HG03039 (cell line): ENCODE results near the gene PSD2.
"Not testable (repeated sequence)": the region's sequence is repeated elsewhere in the genome, so short reads cannot be mapped to it uniquely, and the experiment has no call there.

Experiments
- ATAC-seq: cut with Tn5 transposase; IDR thresholded peaks from one replicate; pipeline ENCODE4 v1.9.1; 2021; ENCODE audit warnings: mild to moderate bottlenecking, moderate library complexity; ENCODE audit not compliant: unreplicated experiment

The PSD2 gene

DNA sequence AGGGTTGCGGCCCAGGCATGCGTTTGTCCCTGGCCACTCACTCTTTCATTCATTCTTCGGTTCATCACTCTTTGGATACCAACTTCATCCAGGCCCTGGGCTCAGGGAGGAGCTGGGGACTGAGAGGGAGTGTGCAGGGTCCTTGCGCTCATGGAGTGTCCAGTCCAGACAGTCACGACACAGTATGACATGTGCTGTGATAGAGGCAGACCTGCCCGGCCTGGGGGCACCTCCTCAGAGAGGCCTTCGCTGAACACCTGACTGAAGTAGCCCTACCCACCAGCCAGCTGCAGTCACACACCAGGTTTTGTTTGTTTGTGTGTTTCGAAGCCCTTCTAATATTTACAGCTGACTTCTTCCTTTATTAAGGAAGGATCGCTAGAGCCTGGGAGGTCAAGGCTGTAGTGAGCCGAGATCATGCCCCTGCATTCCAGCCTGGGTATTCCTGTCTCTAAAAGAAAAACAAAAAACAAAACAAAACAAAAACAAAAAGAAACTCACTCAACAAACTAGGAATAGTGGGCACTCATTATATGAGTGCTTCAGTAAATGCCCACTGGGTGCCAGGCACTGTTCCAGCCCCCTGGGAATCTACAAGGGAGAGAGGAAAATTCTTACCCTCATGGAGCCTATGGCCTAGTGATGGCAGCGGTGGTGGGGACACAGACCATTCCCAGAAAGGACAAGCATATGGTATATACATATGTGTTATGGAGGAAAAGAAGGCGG, 6.3 kb upstream of the PSD2 start:
- no peak for ATAC-seq

DNA sequence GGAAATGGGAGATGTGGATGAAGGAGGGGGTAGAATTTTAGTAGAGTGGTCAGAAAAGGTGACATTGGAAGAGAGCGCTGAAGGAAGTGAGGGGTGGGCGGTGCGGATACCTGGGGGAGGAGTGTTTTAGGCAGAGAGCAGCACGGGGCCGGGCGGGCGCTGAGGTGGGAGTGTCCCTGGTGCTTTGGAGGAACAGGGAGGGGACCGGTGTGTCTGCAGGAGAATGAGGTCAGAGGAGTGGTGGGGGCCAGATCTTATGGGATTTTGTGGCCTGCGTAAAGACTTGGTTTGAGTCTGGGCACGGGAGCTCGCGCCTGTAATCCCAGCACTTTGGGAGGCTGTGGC, 5.8 kb upstream of the PSD2 start:
- ATAC-seq = no peak

DNA sequence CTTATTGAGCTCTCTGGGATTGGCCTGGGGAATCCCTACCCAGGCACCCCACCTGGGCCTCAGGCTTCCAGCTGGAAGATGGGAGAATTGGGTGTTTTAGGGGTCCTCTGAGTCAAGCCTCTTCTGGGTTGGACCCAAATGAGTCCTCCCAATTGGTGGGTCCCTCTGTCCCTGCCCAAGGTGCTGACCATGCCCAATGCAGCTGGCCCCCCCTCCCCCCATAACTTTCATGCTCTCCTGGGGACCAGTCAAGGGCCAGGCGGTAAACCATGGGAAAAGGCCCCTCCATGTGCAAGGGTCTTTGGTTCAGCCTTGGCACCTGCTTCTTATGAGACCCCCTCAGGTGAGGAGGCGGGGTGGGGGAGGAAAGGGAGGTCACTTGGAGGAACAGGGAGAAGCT, 3.4 kb upstream of the PSD2 start:
- no peak for ATAC-seq

DNA sequence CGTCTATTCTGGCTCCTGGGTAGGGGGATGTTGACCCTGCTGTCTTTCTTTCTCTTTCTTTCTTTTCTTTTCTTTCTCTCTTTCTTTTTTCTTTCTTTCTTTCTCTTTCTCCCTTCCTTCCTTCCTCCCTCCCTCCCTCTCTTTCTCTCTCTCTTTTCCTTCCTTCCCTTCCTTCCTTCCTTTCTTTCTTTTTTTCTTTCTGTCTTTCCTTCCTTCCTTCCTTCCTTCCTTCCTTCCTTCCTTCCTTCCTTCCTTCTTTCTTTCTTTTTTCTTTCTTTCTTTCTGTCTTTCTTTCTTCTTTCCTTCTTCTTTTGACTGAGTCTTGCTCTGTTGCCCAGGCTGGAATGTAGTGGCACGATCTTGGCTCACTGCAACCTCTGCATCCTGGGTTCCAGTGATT, 3.0 kb upstream of the PSD2 start:
- ATAC-seq = not testable (repeated sequence)

DNA sequence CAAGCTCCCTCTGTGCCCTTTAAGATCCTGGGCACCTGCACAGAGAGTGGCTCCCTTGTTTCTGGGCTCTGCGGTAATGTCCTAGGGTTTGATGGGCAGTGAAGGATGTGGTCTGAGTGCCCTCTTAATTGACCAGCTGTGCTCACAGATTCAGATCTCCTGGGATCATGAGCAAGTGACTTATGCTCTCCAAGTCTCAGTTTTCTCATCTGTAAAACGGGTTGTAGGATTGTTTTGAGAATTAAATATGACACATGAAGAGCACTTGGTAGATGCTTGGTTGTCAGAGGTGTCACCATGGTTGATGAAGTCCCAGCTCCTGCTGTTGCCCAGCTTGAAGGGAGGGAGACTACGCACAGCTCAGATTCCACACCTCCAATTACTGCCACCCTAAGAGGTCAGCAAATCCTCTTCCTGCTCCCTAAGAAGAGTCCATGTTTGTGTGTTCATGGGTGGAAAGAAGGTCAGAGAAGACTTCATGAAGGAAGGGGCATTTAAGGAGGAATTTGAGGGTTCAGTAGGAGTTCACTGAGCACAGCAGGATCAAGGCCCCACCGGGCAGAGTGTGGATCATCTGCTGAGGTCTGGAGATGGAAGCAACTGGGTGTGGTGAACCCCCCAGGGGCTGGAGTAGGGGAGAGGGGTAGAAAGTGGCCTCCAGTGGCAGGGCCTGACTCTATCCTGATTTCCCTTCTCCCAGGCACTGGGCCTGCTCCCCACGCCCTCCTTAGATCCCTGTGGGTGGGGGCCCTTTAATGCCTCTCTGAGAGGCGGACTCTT, 1.4 kb upstream of the PSD2 start:
- no peak for ATAC-seq

DNA sequence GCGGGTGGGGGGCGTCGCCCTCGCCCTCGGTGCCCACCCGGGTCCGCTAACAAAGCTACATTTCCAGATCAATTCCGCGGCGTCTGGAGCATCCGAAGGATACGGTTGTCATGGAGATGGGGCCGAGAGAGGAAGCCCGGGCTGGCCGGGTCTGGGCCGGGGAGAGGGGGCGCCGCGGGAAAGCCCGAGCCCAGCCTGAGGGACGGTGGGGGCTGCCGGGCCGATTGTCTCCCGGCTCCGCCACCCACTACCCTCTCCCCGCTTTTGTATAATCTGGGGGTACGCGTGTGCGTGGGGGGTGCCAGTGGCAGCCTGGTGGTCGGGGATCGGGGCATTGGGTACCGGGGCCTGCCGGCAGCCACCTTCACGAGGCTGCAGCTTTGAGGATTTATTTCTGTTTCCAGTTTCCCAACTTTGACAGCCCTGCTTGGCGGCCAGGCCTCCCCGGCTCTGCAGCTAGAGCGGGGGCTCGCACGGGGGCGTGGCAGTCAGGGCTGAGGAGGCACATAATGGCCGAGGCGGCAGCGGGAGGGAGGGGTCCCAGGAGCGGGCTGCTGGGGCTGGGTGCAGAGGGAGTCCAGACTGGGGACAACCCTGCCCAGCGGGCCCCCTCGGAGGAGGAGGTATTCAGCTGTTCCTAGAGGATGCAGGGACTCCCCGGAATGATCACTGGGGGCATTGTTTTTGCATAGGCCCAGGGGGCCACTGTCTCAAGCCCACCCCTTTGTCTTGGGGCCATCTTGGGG, 626 bp downstream of the PSD2 start:
- no peak for ATAC-seq

DNA sequence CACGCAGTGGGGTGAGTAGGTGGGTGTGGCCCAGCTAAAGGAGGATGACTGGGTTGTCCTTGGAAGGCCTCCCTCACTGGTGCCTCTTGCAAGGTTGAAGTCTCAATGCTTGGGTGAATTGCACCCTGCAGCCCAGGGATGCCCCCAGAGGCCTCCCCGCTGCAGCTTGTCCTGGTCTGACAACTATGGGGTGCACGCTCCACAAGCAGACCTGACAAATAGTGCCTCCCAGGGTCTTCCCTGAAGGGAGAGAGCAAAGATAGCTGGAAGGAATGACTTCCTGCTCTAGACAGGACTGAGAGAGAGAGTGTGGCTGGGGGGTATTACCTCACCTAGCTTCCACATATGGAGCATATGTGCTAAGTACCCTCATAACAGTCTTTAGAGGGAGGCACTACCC, 1.7 kb downstream of the PSD2 start:
- ATAC-seq = no peak

DNA sequence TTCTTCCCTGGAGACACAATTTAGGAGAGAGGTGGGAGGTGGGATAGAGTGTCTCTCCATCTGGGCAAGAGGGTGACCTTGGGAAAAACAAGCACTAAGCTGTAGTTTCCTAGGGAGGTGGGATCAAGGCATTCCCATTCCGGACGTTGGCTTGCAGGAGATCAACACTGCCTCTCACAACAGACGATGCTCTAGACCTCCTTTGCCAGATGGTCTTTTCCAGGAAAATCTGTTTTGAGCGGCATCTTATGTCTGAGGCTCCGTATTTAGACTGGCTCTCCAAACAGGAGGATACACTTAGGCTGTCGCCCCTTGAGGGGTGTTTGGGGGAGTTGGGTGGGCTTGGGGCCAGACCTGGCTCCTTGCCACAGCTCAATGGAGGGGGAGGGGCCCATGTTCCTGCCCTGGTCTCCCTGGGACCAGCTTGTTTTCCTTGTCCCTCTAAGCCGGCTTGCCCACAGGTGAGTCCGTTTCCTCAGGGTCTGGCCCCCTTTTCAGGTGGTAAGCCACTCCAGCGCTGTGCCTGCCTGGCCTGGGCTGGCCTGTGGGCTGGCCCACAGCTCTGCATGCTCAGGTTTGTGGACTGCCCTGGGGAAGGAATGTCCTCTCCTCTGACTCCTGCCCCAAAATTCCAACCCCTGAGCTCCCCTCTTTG, 2.4 kb downstream of the PSD2 start:
- no peak for ATAC-seq

DNA sequence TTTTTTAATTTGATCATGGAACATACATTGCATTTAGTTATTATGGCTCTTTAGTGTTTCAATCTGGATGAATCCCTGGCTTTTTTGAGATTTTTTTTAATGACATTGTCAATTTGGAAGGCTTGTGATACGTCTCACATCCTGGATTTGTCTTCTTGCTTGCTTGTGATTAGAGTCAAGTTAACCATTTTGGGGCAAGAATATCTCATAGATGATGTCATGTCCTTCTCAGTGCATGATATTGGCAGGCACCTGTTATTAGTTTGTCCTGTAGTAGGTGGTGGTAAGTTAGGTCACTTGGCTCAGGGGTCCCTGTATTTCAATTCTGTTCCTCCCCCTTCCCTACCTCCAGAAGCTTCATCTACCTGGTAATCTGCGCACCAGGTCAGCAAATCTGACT, 3.3 kb downstream of the PSD2 start:
- no peak for ATAC-seq

DNA sequence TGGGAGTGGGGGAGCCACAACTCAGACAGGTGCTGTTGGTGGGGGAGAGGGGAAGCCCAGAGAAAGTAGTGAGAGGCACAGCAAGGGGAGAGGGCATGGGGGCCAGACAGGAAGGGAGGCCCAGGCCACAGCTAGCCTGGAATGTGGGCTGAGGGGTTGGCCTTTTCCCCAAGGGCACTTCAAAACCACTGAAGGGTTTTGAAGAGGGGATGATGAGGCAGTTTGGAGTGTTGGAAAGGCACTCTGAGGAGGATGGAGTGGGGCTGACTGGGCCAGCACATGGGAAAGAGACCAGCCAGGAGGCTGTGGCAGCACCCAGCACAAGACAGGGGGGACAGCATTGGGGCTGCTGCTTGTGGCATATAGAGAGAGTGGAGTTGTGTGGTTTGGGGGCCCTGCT, 3.8 kb downstream of the PSD2 start:
- ATAC-seq = no peak

DNA sequence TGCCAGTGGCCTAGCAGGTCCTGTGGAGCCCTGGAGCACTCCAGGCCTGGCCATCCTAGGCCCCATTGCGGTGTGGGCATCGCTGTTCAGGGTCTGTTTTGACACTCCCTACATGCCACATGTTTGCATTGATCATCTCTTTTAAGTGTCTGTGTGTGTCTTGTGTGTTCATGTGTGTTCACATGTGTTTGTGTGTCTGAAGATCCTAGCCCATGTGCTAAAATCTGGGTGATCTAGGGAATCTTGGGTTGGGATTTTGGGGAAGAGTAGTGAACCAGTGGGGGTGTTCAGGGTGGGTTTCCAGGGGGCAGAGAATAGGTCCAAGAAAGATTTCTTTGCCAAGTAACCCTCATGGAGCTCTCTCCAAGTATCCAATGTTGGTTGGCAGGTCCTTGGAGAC, 8.4 kb downstream of the PSD2 start:
- no peak for ATAC-seq

DNA sequence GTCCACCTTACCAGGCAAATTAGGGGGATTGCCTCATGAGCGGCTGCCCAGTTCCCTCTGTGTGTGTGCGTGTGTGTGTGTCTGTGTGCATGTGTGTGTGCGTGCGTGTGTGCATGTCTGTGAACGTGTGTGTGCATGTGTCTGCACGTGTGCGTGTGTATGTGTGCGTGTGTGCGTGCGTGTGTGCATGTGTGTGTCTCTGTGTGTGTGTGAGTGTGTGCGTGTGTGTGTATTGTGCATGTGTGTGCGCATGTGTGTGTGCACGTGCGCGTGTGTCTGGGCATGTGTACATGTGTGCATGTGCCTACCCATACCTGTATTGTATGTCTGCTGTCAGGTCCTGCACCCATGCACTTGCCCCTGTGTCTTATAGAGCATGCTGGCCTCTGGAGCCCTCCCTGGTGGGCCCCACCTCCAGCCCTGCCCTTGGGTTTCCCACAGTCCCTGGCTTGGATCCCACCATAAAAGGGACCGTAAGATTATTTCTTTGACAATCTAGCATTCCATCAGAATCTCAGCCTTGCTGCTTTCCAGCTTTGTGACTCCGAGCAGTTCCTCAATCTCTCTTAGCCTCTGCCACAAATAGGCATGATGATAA, 9.3 kb downstream of the PSD2 start:
- no peak for ATAC-seq

DNA sequence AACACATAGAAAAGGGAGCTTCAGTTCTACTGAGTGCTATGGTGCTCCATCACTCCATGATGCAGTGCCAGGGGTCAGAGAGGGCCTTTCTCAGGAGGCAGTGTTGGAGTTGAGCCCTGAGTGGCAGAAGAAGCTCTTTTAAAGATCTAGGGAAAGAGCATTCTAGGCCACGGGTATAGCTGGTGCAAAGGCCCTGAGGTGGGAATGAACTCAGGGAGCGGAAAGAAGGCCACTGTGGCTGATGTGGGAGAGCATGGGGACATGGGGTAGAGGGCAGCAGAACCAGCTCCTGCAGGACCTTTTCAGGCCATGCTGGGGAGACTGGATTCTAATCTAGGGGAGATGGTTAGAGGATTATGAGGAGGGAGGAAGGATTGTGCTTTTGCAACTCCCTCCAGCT, 9.9 kb downstream of the PSD2 start:
- no peak for ATAC-seq

DNA sequence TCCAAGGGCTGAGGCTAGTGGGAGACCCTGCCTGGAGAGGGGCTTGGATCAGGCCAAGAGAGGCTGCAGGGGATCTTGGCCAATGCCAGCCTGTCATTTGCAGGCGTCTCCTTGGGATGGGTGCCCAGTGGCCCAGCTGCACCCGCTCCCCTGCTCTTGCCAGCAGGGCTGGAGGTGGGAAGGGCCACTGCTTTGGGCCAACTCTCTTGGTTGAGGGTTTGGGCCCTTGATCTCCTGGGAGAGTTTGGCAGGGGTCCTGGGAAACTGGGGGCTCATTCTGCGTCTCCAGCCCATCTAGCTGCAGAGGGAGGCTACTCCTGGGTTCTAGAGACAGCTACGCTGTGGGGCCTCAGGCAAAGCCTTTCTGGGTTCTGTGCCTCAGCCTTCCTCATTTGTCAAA, 10.5 kb downstream of the PSD2 start:
- no peak for ATAC-seq

DNA sequence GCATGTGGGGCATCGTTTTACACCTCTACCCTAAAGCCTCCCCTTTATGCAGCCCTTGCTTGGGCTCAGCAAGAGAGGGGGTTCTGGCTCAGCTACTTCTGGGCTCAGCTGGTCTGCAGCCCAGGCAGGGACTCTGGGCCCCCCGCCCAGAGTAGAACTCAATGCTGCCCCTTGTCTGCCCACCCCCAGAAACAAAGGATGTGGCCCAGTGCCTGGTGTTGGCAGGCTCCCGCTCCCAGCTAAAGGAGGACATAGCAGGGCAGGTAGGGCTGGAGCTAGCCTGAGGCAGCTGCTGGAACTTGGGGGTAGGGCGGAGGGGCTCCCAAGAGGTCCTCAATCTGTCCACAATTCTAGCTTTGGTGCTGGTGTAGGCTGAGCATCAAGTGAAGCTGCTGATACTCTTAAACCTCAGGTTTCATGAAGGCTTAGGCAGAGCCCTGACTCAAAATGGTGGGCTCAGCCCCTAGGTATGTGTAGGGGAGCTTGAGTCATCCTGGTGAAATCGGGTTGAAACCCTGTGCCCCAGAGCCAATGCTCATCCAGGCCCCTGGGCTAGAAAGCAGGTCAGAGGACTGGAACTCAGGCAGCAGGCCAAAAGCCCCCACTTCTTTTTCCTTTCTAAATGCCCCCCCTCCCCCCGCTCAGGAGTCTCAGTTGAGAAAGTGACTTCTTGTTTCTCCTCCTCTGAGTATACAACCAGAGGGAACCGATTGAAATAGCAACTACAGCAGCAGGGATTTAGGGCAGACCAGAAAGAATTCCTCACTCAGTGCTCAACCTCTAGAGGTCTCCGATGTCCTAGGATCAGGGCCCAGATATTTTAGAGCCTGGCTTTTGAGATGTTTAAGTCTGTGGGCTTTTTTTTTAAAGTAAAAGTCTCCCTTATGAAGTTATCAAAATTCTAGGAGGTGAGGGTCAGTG, 11.4 kb downstream of the PSD2 start:
- ATAC-seq = no peak

DNA sequence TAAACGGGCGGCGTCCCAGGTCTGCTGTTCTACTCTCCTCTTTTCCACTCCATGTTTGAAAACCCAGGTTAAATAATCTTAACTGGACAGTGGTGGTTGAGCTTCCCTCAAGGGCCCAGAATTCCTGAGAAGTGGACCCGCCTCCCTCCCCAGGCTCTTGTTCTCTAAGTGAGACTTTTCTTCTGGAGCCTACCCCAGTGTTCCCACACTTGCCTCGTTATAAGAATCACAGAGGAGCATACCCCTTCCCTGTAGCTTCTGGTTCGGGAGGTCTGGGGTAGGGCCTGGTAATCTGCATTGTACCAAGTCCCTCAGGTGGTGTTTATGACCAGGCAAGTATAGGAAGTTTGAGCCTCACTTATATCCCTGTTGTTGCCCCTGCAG, 12.0 kb downstream of the PSD2 start:
- no peak for ATAC-seq

DNA sequence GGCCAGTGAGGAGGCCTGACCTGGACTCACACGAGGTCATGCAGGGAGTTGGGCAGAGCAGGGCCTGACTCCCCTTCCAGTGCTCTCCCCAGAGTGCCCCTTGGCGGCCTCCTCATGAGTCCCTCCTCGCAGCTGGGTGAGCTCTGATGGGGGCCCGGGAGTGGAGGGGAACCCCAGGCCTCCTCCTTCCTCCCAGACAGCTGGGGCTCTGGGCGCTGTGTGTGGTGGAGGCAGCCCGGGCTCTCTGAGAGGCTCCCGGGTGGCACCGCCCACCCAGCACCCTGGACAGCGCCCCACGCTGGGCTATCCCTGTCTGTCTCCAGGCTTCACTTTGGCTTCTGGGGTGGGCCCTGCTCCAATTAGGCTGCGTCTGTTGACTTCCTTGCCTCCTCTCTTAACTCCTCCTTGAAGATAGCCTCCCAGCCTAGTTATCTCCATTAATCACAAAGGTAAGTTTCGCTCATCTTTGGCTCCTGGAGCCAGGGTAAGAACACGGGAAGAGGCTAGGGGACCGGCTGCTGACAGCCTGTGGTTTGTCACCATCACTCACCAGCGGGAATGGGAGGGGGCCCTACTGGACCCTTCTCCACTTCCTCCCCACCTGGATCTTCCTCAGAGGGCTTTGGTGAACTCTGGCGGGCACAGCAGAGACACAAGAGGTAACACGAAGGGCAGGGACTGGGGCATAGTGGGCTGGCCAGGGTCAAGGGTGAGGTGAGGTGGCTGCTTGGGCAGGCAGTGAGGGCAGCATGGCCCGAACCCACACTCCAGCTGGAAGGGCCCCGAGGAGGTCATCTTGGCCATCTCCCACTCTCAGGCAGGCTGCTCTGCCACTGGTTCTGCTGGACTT, 13.1 kb downstream of the PSD2 start:
- no peak for ATAC-seq

DNA sequence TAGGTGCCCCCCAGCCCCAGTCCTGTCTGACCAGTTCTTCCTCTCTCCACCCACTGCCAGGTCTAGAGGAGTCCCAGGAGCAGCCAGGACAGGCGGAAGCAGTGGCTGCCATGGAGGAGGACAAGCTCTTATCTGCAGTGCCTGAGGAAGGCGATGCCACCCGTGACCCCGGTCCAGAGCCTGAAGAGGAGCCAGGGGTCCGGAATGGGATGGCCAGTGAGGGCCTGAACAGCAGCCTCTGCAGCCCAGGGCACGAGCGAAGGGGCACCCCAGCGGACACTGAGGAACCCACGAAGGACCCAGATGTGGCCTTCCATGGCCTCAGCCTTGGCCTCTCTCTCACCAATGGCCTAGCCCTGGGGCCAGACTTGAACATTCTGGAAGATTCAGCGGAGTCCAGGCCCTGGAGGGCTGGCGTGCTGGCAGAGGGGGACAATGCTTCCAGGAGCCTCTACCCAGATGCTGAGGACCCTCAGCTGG, 13.8 kb downstream of the PSD2 start:
- ATAC-seq = no peak
